MM.1S (cell line): ENCODE measurements around the gene IFNGR2.

Experiments used
- DNase-seq: peaks from one replicate; pipeline ENCODE4 v3.0.0-alpha.2; 2015
- H2AFZ ChIP-seq: fragments of 300-600 bp; sonication (generic); 2 replicates; pipeline ENCODE4 v1.6.0; 2016; ENCODE audit warnings: antibody characterized with exemption, low read length
- H3F3A ChIP-seq: fragments of 300-600 bp; sonication (generic); 2 replicates; pipeline ENCODE4 v1.6.1; 2016; ENCODE audit warnings: mild to moderate bottlenecking, antibody characterized with exemption, low read length, moderate library complexity, mixed read lengths; ENCODE audit not compliant: insufficient read depth
- H3K27ac ChIP-seq: fragments of 300-600 bp; sonication (generic); 2 replicates; pipeline ENCODE4 v1.5.1; 2016; ENCODE audit warnings: mild to moderate bottlenecking, low read length
- H3K27me3 ChIP-seq: fragments of 300-600 bp; sonication (generic); replicated peaks from 2 replicates; pipeline ENCODE4 v1.6.0; 2016; ENCODE audit warnings: low read length; ENCODE audit not compliant: insufficient read depth
- H3K36me3 ChIP-seq: fragments of 300-600 bp; sonication (generic); replicated peaks from 2 replicates; pipeline ENCODE4 v1.6.1; 2016; ENCODE audit warnings: mild to moderate bottlenecking, low read length, mixed read lengths; ENCODE audit not compliant: insufficient read depth
- H3K4me1 ChIP-seq: fragments of 300-600 bp; sonication (generic); 2 replicates; pipeline ENCODE4 v1.6.1; 2016; ENCODE audit warnings: low read length, mixed read lengths
- H3K4me2 ChIP-seq: fragments of 300-600 bp; sonication (generic); 2 replicates; pipeline ENCODE4 v1.6.0; 2016; ENCODE audit warnings: low read depth, low read length
- H3K4me3 ChIP-seq: fragments of 300-600 bp; sonication (generic); 2 replicates; pipeline ENCODE4 v1.5.1; 2016; ENCODE audit warnings: low read length, mixed read lengths
- H3K79me2 ChIP-seq: fragments of 300-600 bp; sonication (generic); 2 replicates; pipeline ENCODE4 v1.6.1; 2016; ENCODE audit warnings: mixed run types, low read length, mixed read lengths
- H3K9ac ChIP-seq: fragments of 300-600 bp; sonication (generic); 2 replicates; pipeline ENCODE4 v1.6.1; 2016; ENCODE audit warnings: low read length, mixed read lengths
- H3K9me2 ChIP-seq: fragments of 300-600 bp; sonication (generic); replicated peaks from 2 replicates; pipeline ENCODE4 v1.6.1; 2016; ENCODE audit warnings: mild to moderate bottlenecking, low read length, mixed read lengths; ENCODE audit not compliant: insufficient read depth
- H3K9me3 ChIP-seq: fragments of 300-600 bp; sonication (generic); replicated peaks from 2 replicates; pipeline ENCODE4 v1.6.1; 2016; ENCODE audit warnings: mild to moderate bottlenecking, low read length, mixed read lengths; ENCODE audit not compliant: insufficient read depth
- H4K20me1 ChIP-seq: fragments of 300-600 bp; sonication (generic); 2 replicates; pipeline ENCODE4 v1.6.1; 2016; ENCODE audit warnings: mild to moderate bottlenecking, low read length, moderate library complexity, mixed read lengths; ENCODE audit not compliant: insufficient read depth
- EZH2 ChIP-seq: fragments of 300-600 bp; sonication (generic); optimal IDR thresholded peaks from 2 replicates; pipeline ENCODE3; 2017; ENCODE audit warnings: low read depth, mild to moderate bottlenecking, antibody characterized with exemption, low read length, mixed read lengths
- EZH2phosphoT487 ChIP-seq: fragments of 300-600 bp; sonication (generic); IDR thresholded peaks from 2 replicates; pipeline ENCODE4 v1.6.1; 2018; ENCODE audit warnings: antibody characterized with exemption, low read length
- TF ChIP-seq, protein P1 (sequence below): fragments of 300-600 bp; sonication (generic); IDR thresholded peaks from 2 replicates; pipeline ENCODE4 v1.5.1; 2016; ENCODE audit warnings: antibody characterized with exemption, low read length, mixed read lengths

The IFNGR2 gene

DNA sequence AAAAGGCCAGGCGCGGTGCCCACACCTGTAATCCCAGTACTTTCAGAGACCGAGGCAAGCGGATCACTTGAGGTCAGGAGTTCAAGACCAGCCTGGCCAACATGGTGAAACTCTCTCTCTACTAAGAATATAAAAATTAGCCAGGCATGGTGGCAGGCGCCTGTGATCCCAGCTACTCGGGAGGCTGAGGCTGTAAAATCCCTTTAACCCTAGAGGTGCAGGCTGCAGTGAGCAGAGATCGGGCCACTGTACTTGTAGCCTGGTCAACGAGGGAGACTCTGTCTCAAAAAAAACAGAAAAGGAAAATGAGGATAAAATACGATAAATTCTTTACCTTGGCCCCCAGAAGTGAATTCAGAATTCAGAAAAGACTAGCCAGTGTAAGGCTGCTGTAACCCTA, 75.0 kb downstream of the IFNGR2 start:
- no peak for TF ChIP-seq EZH2
- TF ChIP-seq EZH2phosphoT487, result no peak
- TF ChIP-seq, protein P1, sequence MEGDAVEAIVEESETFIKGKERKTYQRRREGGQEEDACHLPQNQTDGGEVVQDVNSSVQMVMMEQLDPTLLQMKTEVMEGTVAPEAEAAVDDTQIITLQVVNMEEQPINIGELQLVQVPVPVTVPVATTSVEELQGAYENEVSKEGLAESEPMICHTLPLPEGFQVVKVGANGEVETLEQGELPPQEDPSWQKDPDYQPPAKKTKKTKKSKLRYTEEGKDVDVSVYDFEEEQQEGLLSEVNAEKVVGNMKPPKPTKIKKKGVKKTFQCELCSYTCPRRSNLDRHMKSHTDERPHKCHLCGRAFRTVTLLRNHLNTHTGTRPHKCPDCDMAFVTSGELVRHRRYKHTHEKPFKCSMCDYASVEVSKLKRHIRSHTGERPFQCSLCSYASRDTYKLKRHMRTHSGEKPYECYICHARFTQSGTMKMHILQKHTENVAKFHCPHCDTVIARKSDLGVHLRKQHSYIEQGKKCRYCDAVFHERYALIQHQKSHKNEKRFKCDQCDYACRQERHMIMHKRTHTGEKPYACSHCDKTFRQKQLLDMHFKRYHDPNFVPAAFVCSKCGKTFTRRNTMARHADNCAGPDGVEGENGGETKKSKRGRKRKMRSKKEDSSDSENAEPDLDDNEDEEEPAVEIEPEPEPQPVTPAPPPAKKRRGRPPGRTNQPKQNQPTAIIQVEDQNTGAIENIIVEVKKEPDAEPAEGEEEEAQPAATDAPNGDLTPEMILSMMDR, result no peak
- DNase-seq, result no peak
- H3K9me2 ChIP-seq, result no peaks in the 10 kb centered on the region
- peaks cover 5% of the 10 kb centered on the region; the same call in 1 of the 2 replicates for H3K4me1 ChIP-seq
- peak overlapping the region; percentile 80 for H3K4me3 ChIP-seq
- H3K27me3 ChIP-seq, result no peaks in the 10 kb centered on the region
- H3K27ac ChIP-seq, result no peak overlapping the region
- H4K20me1 ChIP-seq, result no peaks in the 10 kb centered on the region
- peak overlapping the region; percentile 56; the same call in 1 of the 2 replicates for H3K9ac ChIP-seq
- H3K79me2 ChIP-seq, result peaks cover 39% of the 10 kb centered on the region
- H3K9me3 ChIP-seq, result no peaks in the 10 kb centered on the region
- no peaks in the 10 kb centered on the region for H3K36me3 ChIP-seq
- peaks cover 22% of the 10 kb centered on the region for H3F3A ChIP-seq
- peak overlapping the region; percentile 81 for H3K4me2 ChIP-seq
- H2AFZ ChIP-seq, result peak overlapping the region; percentile 95

DNA sequence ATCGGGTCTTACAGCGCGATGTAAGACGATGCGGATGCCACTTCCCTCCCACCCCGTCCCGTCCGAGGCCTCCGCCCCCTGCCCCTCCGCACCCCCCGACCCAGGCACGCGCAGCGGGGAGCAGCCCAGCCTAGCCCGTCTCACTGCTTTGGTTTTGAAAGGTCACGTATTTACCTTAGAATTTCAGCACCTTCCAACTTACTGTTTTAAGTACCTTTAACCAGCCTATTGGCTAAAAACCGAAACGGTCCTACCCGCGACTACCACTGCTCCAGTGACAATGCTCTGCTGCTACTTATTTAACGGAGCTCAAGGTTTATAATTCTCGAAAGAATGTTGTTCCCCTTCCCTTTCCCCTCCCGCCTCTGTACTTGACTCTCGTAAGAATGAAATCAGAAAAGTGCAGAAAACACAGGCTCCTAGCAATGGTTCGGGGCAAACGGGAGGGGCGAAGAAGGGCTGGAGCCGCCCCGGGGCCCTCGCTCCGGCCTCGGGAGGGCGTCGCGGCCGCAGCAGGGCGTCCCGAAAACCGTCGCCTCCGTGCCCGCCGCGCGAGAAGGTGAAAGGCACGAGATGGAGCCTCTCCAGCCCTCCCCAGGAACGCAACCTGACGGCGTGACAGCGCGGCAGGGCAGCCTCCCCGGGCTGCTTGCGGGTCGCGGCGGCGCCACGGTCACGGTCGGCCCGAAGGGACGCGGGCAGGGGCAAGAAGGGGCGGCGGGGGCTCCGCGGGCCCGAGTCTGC, 75.9 kb downstream of the IFNGR2 start:
- Histone ChIP-seq H3K79me2 (peaks cover 33% of the 10 kb centered on the region), H3K9ac (peak overlapping the region; percentile 56), H3K4me2 (peak overlapping the region; percentile 81), H3K9me2 (no peaks in the 10 kb centered on the region), H3K27ac (peak overlapping the region; percentile 71; the same call in 1 of the 2 replicates), H3K27me3 (no peaks in the 10 kb centered on the region), H3K36me3 (no peaks in the 10 kb centered on the region), H3K4me3 (peak overlapping the region; percentile 80), H2AFZ (peak overlapping the region; percentile 95), H3K4me1 (peaks cover 5% of the 10 kb centered on the region; the same call in 1 of the 2 replicates), H3K9me3 (no peaks in the 10 kb centered on the region), H4K20me1 (no peaks in the 10 kb centered on the region), H3F3A (peaks cover 22% of the 10 kb centered on the region)
- TF ChIP-seq EZH2, result no peak
- TF ChIP-seq, protein P1, result peak; percentile 20
- TF ChIP-seq EZH2phosphoT487, result no peak
- DNase-seq, result peak; percentile 68

DNA sequence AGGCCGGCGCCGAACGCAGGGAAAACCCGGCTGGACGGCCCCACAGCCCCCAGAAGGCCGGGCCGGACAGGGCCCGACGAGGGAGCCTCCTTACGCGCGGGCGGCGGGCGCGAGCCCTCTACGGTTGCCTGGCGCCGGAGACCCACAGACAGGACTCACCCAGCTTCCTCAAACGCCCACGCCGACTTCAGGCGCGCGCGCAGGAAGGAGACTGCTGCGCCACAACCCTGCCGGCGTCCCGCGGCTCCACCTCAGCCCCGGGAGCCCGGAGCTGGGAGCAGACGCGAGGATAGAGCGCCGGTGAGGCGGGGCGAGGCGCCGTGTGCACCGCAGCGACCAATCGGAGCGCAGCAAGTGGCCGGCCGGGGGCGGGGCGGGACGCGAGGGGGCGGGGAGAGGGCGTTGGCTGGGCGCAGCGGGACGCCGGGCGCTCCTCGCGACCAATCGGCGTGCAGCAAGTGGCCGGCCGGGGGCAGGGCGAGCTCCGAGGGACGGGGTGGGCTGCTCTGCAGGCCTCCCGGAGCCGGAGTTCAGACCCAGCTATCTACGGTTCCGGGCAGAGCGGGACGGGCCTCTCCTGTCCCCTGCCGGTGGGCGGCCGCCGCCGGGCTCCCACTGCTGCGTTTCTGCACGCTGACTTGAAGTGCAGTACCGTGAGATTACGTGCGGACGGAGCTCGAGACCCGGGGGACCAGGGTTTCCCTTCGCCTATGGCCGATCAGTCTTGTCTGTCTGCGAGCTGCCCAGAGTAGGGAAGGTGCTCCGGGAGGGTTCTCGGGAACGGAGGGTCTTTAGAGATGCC, 76.7 kb downstream of the IFNGR2 start, which contains the start of gene TMEM50B:
Gene TMEM50B (minus strand): TSS at position 296 of the 802 bp plus-strand sequence. CDS start 11,089 bp downstream, outside the sequence.
- peak within 1 kb of the TSS; percentile 95 for H2AFZ ChIP-seq
- H3K9me2 ChIP-seq, result no peaks in the 10 kb centered on the region
- H3K9ac ChIP-seq, result peak within 1 kb of the TSS; percentile 63
- H3K27me3 ChIP-seq, result no peaks in the 10 kb centered on the region
- TF ChIP-seq EZH2phosphoT487, result no peak
- TF ChIP-seq, protein P1, result peak; percentile 40
- no peaks in the 10 kb centered on the region for H3K36me3 ChIP-seq
- peaks cover 22% of the 10 kb centered on the region for H3F3A ChIP-seq
- H4K20me1 ChIP-seq, result no peaks in the 10 kb centered on the region
- peak within 1 kb of the TSS; percentile 94 for H3K4me2 ChIP-seq
- peak; percentile 99 for DNase-seq
- peaks cover 28% of the 10 kb centered on the region for H3K79me2 ChIP-seq
- H3K4me3 ChIP-seq, result peak within 1 kb of the TSS; percentile 80
- H3K4me1 ChIP-seq, result peaks cover 5% of the 10 kb centered on the region; the same call in 1 of the 2 replicates
- H3K9me3 ChIP-seq, result no peaks in the 10 kb centered on the region
- H3K27ac ChIP-seq, result peak within 1 kb of the TSS; percentile 71; the same call in 1 of the 2 replicates
